SH-SY5Y (cell line): Measurements from ENCODE around the gene EPHA2.

Source experiments
- GATA2 ChIP-seq: IDR thresholded peaks from 2 replicates; pipeline ENCODE4 v1.6.1; 2011; ENCODE audit warnings: mild to moderate bottlenecking, low read depth, low read length
- GATA3 ChIP-seq: IDR thresholded peaks from 2 replicates; pipeline ENCODE4 v1.6.1; 2011; ENCODE audit warnings: low read depth, mild to moderate bottlenecking, low read length, moderate library complexity

GRCh38 chr1:16112596-16113555 lies 43.0 kb downstream of the EPHA2 start:
- no peak for TF ChIP-seq GATA3
- no peak for TF ChIP-seq GATA2
